SK-N-SH (cell line): ENCODE results near the gene ZDHHC7.

Source experiments
- TF ChIP-seq, protein P1 (sequence below): IDR thresholded peaks from 2 replicates; pipeline ENCODE4; 2012
- TF ChIP-seq, protein P2 (sequence below): IDR thresholded peaks from 2 replicates; pipeline ENCODE4 v1.4.0; 2012; ENCODE audit warnings: low read depth

DNA sequence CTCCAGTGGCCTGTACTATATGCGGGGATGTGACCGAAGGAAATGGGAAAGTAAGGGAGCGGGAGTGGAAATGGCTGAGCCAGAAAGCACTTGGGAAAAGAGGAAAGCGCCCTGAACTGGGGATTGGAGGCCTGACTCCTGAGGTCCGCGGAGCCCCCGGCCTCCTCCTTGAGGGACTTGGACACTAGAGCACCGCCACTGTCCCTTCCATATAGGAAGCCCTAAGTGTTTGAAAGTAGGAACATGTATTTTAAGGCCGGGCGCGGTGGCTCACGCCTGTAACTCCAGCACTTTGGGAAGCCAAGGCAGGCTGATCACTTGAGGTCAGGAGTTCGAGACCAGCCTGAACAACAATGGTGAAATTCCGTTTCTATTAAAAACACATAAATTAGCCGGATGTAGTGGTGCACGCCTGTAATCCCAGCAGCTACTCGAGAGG is 530 bp upstream of the ZDHHC7 start:
- TF ChIP-seq, protein P1, sequence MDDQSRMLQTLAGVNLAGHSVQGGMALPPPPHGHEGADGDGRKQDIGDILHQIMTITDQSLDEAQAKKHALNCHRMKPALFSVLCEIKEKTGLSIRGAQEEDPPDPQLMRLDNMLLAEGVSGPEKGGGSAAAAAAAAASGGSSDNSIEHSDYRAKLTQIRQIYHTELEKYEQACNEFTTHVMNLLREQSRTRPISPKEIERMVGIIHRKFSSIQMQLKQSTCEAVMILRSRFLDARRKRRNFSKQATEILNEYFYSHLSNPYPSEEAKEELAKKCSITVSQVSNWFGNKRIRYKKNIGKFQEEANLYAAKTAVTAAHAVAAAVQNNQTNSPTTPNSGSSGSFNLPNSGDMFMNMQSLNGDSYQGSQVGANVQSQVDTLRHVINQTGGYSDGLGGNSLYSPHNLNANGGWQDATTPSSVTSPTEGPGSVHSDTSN = no peak
- TF ChIP-seq, protein P2, sequence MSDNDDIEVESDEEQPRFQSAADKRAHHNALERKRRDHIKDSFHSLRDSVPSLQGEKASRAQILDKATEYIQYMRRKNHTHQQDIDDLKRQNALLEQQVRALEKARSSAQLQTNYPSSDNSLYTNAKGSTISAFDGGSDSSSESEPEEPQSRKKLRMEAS = no peak
